NCI-H146 (cell line): ENCODE measurements around the gene SHC3.
"Not testable (repeated sequence)": the region's sequence is repeated elsewhere in the genome, so short reads cannot be mapped to it uniquely, and the experiment has no call there.

Source experiments
- DNase-seq: peaks from one replicate; lab custom pipeline; 2025; lab: John Stamatoyannopoulos, UW

The SHC3 gene, protein sequence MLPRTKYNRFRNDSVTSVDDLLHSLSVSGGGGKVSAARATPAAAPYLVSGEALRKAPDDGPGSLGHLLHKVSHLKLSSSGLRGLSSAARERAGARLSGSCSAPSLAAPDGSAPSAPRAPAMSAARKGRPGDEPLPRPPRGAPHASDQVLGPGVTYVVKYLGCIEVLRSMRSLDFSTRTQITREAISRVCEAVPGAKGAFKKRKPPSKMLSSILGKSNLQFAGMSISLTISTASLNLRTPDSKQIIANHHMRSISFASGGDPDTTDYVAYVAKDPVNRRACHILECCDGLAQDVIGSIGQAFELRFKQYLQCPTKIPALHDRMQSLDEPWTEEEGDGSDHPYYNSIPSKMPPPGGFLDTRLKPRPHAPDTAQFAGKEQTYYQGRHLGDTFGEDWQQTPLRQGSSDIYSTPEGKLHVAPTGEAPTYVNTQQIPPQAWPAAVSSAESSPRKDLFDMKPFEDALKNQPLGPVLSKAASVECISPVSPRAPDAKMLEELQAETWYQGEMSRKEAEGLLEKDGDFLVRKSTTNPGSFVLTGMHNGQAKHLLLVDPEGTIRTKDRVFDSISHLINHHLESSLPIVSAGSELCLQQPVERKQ

DNA sequence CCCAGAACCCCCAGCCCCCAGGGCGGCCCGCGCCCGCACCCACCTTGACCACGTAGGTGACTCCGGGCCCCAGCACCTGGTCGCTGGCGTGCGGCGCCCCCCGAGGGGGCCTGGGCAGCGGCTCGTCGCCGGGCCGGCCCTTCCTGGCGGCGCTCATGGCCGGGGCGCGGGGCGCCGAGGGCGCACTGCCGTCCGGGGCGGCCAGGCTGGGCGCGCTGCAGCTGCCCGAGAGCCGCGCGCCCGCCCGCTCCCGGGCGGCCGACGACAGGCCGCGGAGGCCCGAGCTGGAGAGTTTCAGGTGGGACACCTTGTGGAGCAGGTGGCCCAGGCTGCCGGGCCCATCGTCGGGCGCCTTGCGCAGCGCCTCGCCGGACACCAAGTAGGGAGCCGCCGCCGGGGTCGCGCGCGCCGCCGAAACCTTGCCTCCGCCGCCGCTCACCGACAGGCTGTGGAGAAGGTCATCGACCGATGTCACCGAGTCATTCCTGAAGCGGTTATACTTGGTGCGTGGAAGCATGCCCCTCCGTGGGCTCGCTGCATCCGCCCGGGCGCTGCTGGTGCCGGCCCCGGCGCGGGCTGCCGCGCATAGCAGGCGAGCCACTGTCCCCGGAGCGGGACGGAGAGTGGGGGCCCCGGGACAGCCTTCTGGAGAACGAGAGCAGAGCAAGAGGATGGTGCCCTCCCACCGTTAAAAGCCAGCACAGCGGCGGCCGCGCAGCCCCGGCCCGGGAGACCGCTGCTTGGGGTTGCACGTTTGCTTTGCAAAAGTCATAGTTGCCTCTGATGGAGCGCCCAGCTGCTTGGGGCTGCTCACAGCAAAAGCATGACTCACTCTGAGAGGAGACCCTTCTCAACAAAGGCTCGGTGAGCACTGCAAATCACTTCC is at the start of gene SHC3:
Gene SHC3 (minus strand): TSS at position 875 of the 886 bp plus-strand sequence. CDS start 358 bp downstream, at position 517.
- DNase-seq, result peak; percentile 4

DNA sequence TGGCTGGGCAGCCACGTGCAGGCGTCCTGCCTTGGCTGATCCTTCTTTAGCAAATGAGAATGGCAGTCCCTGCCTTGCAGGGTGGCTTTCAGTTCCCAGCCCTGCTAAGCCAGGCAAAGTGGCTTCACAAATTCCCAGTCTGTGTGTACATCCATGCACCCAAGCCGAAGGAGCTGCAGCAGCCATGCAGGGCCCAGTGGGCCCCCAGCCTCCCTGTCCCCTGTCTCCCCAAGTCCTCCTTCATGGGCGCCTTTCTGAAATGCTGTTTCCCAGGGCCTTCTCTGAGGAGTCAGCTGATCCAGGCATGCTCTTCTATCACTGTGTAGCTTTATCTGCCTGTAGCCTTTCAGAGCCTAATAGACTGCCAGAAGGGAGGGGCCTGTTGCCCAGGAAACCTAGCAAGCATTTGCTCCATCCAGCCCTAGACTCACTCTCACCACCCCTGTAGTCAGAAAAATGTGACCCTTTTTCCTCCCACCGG is 47.4 kb upstream of the SHC3 start:
- peak; percentile 1 for DNase-seq

DNA sequence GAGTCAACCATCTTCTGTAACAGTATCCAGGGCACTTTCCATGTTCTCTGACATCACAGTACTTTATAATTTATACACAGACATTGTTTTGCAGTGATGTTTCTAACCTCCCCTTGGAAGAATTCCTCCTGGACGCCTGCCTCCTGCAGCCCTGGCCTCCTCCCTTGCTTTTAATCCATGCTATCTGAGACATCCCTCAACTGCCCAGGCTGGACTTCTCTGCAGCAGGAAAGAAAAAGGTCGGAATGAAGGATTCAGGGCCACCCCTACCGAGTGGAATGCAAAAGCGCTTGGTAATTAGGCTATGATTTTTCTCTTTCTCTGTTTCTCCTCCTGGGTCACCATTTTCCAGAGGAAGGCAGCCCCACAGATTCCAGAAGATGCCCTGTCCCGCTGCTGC is 47.0 kb upstream of the SHC3 start:
- no peak for DNase-seq

DNA sequence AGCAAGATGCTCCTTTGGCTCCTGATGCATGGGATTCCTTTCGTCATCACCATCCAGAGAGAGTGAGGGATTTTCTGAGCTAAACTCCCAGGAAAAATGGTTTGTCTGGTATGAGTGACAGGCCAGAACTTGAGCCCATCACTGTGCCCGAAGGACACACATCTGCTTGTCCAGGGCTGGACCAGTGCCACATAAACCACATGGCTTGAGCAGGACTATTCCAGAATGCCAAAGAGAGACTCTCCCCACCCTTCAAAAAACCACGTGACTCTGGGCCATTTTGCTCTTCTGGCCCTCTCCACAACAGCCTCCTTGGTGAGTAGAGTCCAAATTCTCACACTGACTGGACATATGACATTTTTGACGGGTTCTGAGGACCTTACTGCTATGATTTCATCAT is 46.4 kb upstream of the SHC3 start:
- no peak for DNase-seq

DNA sequence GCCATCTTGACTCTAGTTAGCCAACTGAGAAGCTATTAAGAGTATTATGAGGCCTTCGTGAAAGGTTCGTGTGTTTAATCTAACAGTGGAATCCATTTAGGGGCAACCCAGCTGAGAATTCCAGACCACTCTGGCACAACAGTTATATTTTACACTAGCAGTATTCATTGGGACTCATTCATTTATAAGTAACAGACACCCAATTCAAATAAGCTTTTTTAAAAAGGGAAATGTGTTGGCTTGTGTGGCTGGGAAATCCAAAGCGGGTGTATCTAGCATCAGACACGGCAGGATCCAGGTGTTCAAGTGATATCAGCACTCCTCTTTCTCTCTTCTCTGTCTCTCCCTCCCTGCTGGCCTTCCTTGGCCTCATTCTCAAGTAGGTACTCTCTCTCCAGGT is 46.0 kb upstream of the SHC3 start:
- DNase-seq, result no peak

DNA sequence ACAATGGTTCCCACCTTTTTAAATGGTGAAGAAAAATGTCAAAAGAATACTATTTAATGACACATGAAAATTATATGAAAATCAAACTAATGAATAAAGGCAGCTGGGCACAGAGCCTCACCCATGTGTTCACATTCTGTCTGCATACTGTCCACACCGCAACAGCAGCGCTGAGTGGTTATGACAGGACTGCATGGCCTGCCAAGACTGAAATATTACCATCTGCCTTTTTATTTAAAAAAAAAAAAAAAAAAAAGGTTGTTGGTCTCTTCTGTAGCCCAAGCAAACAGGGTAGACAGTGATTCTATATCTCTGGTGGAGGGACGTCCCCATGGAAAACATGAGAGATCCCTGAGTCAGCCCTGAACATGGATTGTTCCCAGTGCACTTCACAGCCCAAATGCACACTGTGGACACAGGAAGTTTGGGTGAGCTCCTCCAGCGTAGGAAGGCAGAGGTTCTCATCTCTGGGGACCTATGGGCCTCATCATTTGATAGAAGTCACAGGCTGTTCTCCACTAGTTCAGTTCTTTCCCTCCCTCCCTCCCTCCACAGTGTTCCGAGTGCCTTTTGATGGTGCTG is 44.9 kb upstream of the SHC3 start:
- no peak for DNase-seq

DNA sequence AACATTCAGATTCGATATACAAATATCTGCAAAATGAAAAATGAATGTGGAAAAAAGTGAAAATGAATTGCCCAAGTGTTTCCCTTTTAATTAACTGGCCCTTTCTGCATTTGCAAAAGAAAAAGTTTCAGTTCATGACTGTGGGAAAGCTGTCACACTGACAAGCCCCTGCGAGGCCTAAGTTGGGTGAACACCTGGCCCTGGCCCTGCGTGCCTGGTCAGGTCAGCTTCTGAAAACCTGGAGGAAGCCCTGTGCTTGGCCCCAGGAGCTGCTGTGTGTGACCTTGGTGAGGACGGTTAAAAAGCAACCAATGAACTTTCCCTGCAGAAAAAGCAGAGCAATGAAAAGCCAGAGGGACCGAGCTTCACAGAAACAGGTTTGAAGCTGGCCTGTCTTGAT is 41.0 kb upstream of the SHC3 start:
- no peak for DNase-seq

DNA sequence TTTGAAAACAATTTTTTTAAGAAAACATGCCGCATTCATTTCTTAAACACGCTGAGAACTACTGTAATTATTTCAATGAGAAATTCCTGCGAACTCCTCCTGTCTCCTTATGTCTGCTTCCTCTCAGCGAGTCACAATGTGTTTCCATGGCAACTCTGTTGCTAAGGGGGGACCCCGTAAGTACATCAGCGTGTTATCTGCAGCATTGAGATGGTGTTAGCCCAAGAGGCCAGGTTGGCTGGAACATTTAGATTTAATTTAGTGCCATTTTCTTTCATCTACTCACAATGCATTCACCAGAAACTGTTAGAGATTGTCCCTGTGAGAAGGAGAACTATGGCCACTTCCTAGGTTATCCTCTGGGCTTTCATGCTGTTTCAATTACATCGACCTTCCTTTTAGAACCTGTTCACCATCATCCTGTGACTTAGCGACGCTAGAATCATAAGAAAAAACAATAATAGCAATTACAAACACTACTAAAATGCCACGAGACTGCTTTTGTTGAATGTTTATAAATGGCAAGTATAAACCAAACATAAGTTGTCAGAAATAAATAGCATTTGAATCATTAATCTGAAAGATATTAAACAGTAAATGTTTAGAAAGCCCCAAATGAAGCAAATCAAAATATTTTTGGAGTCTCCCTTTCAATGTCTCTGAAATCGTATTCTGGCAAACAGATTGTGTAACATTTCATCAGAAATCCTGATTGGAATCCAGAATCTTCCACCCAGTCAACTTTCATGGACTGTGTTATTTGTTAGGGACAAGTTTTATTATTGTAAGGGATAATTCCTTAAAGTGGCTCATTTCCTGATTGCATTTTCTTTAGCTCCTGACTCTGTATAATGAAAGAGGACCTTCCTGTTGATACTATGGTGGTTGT is 39.7 kb upstream of the SHC3 start:
- DNase-seq, result no peak

DNA sequence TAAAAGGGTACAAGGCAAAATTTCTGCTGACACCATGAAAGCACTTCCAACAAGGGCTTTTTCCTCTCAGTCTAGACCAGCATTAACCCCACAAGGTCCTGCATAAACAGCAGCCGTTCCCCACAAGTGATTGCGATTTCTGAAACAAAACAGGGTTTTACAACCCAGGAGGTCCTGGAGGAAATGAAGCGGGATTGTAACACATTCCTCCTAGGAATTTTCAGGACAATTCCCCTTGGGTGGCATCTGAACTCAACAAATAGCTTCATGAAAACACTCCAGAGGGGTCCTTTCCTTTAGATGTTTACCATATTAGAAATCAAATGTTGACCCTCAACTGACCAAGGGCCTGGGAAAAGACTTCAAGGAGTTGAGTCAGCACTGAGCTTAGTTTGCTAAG is 36.7 kb upstream of the SHC3 start:
- no peak for DNase-seq

DNA sequence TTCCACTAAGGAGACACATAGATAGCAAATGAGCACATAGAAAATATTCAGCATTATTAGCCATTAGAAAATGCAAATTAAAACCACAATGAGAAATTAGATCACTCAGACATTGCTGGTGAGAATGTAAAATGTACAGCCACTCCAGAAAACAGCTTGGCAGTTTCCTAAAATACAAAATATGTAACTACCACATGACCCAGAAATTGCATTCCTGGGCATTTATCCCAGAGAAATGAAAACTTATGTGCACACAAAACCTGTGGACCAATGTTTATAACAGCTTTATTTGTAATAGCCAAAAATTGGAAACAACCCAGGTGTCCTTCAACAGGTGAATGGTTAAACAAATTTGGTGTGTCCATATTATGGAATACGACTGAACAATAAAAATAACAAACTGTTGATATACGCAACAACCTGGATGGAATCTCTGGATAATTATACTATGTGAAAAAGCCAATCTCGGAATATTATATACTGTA is 34.8 kb upstream of the SHC3 start:
- no peak for DNase-seq

DNA sequence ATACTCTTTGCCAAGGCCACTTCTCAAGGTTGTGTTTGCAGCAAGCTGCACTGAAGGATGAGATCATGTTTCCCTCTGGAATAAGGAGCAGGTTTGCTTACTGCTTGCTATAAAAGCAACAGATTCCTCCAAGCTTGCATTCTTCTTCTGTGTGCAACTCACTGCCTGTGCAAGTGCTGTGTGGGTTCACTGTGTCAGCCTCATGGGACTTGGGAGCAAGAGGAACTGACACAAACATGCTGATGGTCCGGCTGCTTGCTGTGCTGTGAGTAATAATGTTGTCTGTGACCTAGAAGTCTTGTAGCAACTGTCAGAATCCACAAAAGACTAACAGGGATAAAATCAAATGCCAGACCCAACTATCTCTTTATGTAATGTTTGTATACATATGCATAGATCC is 33.6 kb upstream of the SHC3 start:
- DNase-seq, result no peak

DNA sequence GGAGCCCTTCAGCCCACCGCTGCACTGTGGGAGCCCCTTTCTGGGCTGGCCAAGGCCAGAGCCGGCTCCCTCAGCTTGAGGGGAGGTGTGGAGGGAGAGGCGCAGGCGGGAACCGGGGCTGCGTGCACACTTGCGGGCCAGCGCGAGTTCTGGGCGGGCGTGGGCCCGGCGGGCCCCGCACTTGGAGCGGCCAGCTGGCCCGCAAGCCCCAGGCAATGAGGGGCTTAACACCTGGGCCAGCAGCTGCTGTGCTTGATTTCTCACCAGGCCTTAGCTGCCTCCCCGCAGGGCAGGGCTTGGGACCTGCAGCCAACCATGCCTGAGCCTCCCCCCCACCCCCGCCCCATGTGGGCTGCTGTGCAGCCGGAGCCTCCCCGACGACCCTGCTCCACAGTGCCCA is 30.7 kb upstream of the SHC3 start:
- not testable (repeated sequence) for DNase-seq

DNA sequence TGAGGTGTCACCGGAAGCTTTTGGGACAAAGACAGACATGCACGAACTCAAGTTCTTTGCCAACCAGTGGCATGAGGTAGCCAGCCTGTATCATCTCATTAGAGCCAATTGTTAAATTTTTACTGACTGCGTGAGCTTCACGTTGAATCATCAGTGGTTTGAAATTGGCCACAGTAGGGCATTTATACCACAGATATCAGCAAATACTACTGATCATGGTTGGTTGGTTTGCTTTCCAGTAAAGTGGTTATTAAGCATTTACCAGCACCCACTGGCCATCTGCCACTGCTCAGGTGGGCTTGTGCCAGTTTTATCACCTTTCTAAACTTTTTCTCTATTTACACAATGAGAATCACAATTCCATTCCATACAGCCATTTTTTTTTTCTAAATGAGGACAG is 28.4 kb upstream of the SHC3 start:
- no peak for DNase-seq

DNA sequence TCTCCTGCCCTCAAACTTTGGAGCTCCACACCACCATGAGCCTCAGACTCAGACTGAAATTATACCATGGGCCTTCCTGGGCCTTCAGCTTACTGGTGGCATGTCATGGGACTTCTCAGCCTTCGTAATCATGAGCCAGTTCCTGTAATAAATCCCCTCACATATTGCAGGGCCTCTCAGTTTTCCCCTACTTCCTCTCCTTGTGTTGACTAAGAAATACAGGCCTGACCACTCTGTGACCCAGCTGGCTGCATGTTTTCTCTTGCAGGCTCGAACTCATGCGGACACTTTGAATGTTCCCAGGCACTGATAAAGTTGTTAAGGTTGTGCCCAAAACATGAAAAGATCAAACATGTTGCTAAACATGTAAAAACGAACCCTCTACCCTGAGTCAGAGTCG is 26.2 kb upstream of the SHC3 start:
- no peak for DNase-seq

DNA sequence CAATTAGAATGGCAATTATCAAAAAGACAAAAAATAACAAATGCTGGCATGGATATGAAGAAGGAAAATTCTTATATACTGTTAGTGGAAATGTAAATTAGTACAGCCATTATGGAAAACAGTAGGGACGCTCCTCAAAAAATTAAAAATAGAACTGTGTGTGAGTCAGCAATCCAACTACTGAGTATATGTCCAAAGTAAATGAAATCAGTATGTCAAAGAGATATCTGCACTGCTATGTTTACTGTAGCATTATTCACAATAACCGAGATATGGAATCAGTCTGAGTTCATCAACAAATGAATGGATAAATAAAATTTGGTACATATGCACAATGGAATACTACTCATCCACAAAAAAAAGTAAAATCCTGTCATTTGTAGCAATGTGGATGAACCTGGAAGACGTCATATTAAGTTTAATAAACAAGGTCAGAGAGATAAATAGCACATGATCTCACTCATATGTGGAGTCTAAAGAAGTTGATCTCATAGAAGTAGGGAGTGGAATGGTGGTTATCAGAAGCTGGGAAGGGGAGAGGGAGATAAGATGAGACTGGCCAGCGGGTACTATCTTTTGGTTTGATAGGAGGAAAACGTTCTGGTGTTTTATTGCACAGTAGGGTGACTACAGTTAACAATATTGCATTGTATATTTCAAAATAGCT is 16.6 kb upstream of the SHC3 start:
- DNase-seq, result no peak

DNA sequence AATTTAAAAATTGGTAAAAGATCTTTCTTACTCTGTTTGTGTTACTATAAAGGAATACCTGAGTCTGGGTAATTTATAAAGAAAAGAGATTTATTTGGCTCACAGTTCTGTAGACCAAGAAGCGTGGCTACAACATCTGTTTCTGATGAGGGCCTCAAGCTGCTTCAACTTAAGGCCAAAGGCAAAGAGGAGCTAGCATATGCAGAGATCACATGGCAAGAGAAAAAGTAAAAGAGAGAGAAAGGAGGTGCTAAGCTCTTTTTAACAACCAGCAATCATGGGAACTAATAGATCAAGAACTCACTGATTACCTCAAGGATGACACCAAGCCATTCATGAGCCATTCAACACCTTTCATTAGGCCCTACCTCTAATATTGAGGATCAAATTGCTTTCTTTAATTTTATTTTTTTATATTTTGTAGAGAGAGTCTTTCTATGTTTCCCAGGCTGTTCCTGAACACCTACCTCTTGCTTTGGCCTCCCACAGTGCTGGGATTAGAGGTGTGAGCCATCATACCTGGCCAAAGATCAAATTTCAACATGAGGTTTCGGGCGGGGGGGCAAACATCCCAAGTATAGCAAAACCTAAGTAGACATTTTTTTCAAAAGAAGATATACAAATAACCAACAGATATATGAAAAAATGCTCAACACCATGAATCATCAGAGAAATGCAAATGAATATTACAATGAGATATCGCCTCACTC is 16.0 kb upstream of the SHC3 start:
- DNase-seq, result no peak

DNA sequence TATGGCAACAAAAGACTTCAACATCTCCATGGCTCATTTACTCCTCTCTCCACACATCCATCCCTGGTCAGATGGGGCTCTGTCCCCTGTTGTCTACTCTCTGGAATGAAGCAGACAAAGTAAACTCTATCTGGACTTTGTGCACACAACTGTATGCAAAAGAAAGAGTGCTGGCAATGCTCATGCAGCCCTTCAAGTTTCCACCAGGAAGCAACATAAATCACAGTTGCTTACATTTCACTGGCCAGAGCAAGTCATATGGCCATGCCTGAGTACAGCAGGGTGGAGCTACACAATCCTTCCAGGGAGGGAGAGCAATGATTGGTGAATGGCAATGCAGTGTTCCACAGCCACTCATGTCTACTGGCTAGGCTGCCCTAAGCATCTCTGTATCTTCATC is 12.4 kb upstream of the SHC3 start:
- no peak for DNase-seq

DNA sequence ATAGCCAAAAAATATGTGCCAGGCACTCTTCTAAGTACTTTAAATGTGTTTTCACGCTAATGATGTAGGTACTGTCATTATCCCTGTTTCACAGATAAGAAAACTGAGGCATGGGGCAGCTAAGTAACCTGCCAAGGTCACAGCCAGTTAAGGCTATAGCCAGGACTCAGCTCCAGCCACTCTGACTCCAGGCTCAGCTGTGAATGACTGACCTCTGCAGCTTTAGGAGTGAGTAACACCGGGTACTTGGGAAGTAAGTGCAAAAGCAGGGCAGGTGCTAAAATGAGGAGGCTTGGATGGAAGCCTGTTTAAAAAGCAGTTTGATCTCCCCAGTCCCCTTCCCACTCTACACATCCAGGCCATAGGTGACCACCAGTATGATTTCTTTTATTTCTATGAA is 10.6 kb upstream of the SHC3 start:
- no peak for DNase-seq

DNA sequence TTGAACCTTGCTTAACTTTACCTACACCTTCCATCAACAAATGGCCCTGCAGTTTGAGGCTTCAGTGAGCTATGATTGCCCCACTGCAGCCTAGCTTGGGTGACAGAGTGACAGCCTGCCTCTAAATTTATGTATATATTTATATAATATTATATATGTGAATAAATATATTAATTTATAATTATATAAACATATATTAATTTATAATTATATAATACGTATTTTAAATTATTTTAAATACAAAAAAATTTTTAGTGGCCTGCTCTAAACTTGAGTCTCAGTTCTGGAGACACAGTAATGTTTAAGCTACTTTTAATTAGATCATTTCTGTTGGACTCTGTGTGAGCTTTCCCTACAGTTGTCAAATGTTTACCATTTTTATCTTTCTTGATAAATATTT is 9.3 kb upstream of the SHC3 start:
- DNase-seq, result no peak

DNA sequence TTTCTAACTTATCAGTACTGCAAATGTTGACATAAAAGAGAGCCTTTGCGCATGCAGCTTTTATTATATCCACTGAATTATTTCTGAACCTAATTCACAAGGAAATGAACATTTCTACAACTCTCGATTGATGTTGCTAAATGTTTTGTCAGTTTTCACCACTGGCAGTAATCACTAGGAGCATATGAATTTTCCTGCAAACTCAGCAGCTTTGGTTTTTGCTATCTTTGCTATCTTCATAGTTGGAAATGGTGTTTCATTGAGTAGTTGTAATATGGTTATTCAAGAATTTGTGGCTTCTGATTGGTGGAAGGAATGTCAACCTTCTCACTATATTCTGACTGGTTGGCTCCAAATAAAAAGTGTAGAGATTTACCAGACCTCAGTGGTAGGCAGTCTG is 8.9 kb upstream of the SHC3 start:
- DNase-seq, result no peak
